NOMO-1 (cell line): ENCODE data around the gene SGO2.
"Not testable (repeated sequence)": the region's sequence is repeated elsewhere in the genome, so short reads cannot be mapped to it uniquely, and the experiment has no call there.

Experiments used
- DNase-seq, 2 experiments: peaks; one replicate each; lab custom pipeline; 2025; ENCODE audit not compliant: unreplicated experiment in 2 of 2; lab: John Stamatoyannopoulos, UW

SGO2 gene

GRCh38 chr2:200523604-200524003 lies 2.4 kb upstream of the SGO2 start:
- no peak for DNase-seq

GRCh38 chr2:200525066-200525465 lies 941 bp upstream of the SGO2 start:
- DNase-seq: no peak

GRCh38 chr2:200525551-200525881 lies 491 bp upstream of the SGO2 start:
- DNase-seq: no peak

- no peak for DNase-seq
Measured at GRCh38 chr2:200528228-200528627, 2.2 kb downstream of the SGO2 start.

GRCh38 chr2:200533754-200534153 lies 7.7 kb downstream of the SGO2 start:
- DNase-seq: no peak

GRCh38 chr2:200534572-200534971 lies 8.6 kb downstream of the SGO2 start:
- DNase-seq: no peak

- no peak for DNase-seq
Measured at GRCh38 chr2:200538139-200538538, 12.1 kb downstream of the SGO2 start.

GRCh38 chr2:200540793-200541192 lies 14.8 kb downstream of the SGO2 start:
- no peak for DNase-seq

- DNase-seq: not testable (repeated sequence)
Measured at GRCh38 chr2:200566596-200566995, 40.6 kb downstream of the SGO2 start.

GRCh38 chr2:200567932-200568331 lies 41.9 kb downstream of the SGO2 start:
- DNase-seq: no peak

GRCh38 chr2:200575957-200576356 lies 50.0 kb downstream of the SGO2 start:
- peak in 1 of 2 experiments; percentile 5 for DNase-seq

GRCh38 chr2:200577027-200577426 lies 51.0 kb downstream of the SGO2 start:
- DNase-seq: no peak

- DNase-seq: peak in 1 of 2 experiments; percentile 29
Measured at GRCh38 chr2:200578778-200579177, 52.8 kb downstream of the SGO2 start.

- DNase-seq: no peak
Measured at GRCh38 chr2:200584639-200585038, 58.6 kb downstream of the SGO2 start.

- no peak for DNase-seq
Measured at GRCh38 chr2:200585340-200585729, 59.3 kb downstream of the SGO2 start.

GRCh38 chr2:200585730-200586643 lies 60.0 kb downstream of the SGO2 start, which contains the start of gene AOX1:
TSS of gene AOX1 (plus strand) at chr2:200586014. CDS start at chr2:200586109, 95 bp downstream.
- DNase-seq: no peak

- DNase-seq: no peak
Measured at GRCh38 chr2:200586644-200586975, 60.6 kb downstream of the SGO2 start.

GRCh38 chr2:200587007-200587616 lies 61.1 kb downstream of the SGO2 start:
- no peak for DNase-seq

- no peak for DNase-seq
Measured at GRCh38 chr2:200588076-200588678, 62.2 kb downstream of the SGO2 start.

- no peak for DNase-seq
Measured at GRCh38 chr2:200590090-200590489, 64.1 kb downstream of the SGO2 start.

- DNase-seq: no peak
Measured at GRCh38 chr2:200591308-200591707, 65.3 kb downstream of the SGO2 start.
